T-helper 17 cell (primary cell): ENCODE measurements around the gene UAP1L1. TPM values are rescaled to one million over a fixed set of nuclear protein-coding genes. Genes with fewer than 3 reads are reported as not detected.

ENCODE experiments used
- ATAC-seq: fragments of 150-1000 bp; cut with Tn5 transposase; 2 replicates; pipeline ENCODE4 v1.10.0; 2021; ENCODE audit warnings: mild to moderate bottlenecking, moderate library complexity
- DNase-seq, 3 donors: peaks; one replicate each; pipeline versions ENCODE4 v3.0.0 to v3.0.0-alpha.2; 2020 to 2021
- H3K9me3 ChIP-seq: one replicate; pipeline ENCODE4 v1.7.0; 2013; ENCODE audit warnings: low read length, mild to moderate bottlenecking; ENCODE audit not compliant: control insufficient read depth, poor library complexity, severe bottlenecking
- H3K27ac Mint-ChIP-seq: one replicate; pipeline ENCODE4 v1.8.0; 2022; ENCODE audit warnings: mild to moderate bottlenecking, moderate library complexity, mixed read lengths
- H3K27me3 Mint-ChIP-seq: one replicate; pipeline ENCODE4 v1.8.0; 2022; ENCODE audit warnings: mixed read lengths
- H3K36me3 Mint-ChIP-seq: one replicate; pipeline ENCODE4 v1.8.0; 2022; ENCODE audit warnings: low read depth, mixed read lengths
- H3K4me1 Mint-ChIP-seq: one replicate; pipeline ENCODE4 v1.8.0; 2022; ENCODE audit warnings: mild to moderate bottlenecking, mixed read lengths
- H3K4me3 Mint-ChIP-seq: one replicate; pipeline ENCODE4 v1.8.0; 2022; ENCODE audit warnings: mild to moderate bottlenecking, moderate library complexity, mixed read lengths
- total RNA-seq, 4 donors: library from RNA in 2 of 4; stranded (reverse) in 2 of 4; gene quantifications; one replicate each; pipeline ENCODE4 v1.2.3 and lab custom pipeline; 2022 to 2026

The UAP1L1 gene
- total RNA-seq, 2 donors from 2014 or later: 9.3 to 10.2 TPM

- peak overlapping the region; percentile 85 for H3K27ac Mint-ChIP-seq
- no peaks in the 10 kb centered on the region for H3K27me3 Mint-ChIP-seq
These were observed 41.8 kb upstream of the UAP1L1 start for GRCh38 chr9:137035507-137035834.

GRCh38 chr9:137035937-137036336 is 41.4 kb upstream of the UAP1L1 start:
- Mint-ChIP-seq H3K27me3 (no peaks in the 10 kb centered on the region), H3K27ac (no peak overlapping the region), H3K4me1 (peaks cover 21% of the 10 kb centered on the region), H3K4me3 (no peak overlapping the region), H3K36me3 (no peaks in the 10 kb centered on the region)
- DNase-seq (no peak), ATAC-seq (no peak)
- H3K9me3 ChIP-seq: no peaks in the 10 kb centered on the region

More at GRCh38 chr9:137035507-137035834, 41.8 kb upstream of the UAP1L1 start:
- Mint-ChIP-seq H3K4me3 (peak overlapping the region; percentile 87), H3K4me1 (peaks cover 25% of the 10 kb centered on the region), H3K36me3 (no peaks in the 10 kb centered on the region)
- ATAC-seq (no peak), DNase-seq (no peak)
- H3K9me3 ChIP-seq: no peaks in the 10 kb centered on the region

- Mint-ChIP-seq H3K27ac (no peak overlapping the region), H3K4me3 (no peak overlapping the region), H3K4me1 (peaks cover 19% of the 10 kb centered on the region), H3K27me3 (no peaks in the 10 kb centered on the region), H3K36me3 (no peaks in the 10 kb centered on the region)
- ATAC-seq: no peak
- no peaks in the 10 kb centered on the region for H3K9me3 ChIP-seq
- no peak for DNase-seq
These were observed 40.3 kb upstream of the UAP1L1 start for GRCh38 chr9:137037035-137037434.

- H3K9me3 ChIP-seq: no peaks in the 10 kb centered on the region
- Mint-ChIP-seq H3K36me3 (no peaks in the 10 kb centered on the region), H3K4me1 (peaks cover 19% of the 10 kb centered on the region), H3K27ac (no peak overlapping the region), H3K27me3 (no peaks in the 10 kb centered on the region), H3K4me3 (no peak overlapping the region)
- ATAC-seq (no peak), DNase-seq (no peak)
These were observed 39.8 kb upstream of the UAP1L1 start for GRCh38 chr9:137037483-137037882.

GRCh38 chr9:137038916-137039315 is 38.4 kb upstream of the UAP1L1 start:
- DNase-seq: no peak
- Mint-ChIP-seq H3K4me3 (no peak overlapping the region), H3K27me3 (no peaks in the 10 kb centered on the region), H3K27ac (no peak overlapping the region), H3K36me3 (no peaks in the 10 kb centered on the region), H3K4me1 (peaks cover 15% of the 10 kb centered on the region)
- no peaks in the 10 kb centered on the region for H3K9me3 ChIP-seq
- no peak for ATAC-seq

- H3K9me3 ChIP-seq: no peaks in the 10 kb centered on the region
- no peak overlapping the region for H3K4me3 Mint-ChIP-seq
- no peaks in the 10 kb centered on the region for H3K36me3 Mint-ChIP-seq
- H3K27ac Mint-ChIP-seq: no peak overlapping the region
- DNase-seq (no peak), ATAC-seq (no peak)
- no peaks in the 10 kb centered on the region for H3K27me3 Mint-ChIP-seq
- H3K4me1 Mint-ChIP-seq: peaks cover 15% of the 10 kb centered on the region
These were observed 37.5 kb upstream of the UAP1L1 start for GRCh38 chr9:137039611-137040366.

GRCh38 chr9:137040568-137040967 is 36.7 kb upstream of the UAP1L1 start:
- Mint-ChIP-seq H3K4me3 (no peak overlapping the region), H3K4me1 (peaks cover 11% of the 10 kb centered on the region), H3K27ac (no peak overlapping the region), H3K36me3 (no peaks in the 10 kb centered on the region), H3K27me3 (no peaks in the 10 kb centered on the region)
- no peak for DNase-seq
- no peaks in the 10 kb centered on the region for H3K9me3 ChIP-seq
- ATAC-seq: no peak

- H3K9me3 ChIP-seq: no peaks in the 10 kb centered on the region
- no peak for ATAC-seq
- Mint-ChIP-seq H3K27me3 (no peaks in the 10 kb centered on the region), H3K36me3 (no peaks in the 10 kb centered on the region), H3K27ac (no peak overlapping the region), H3K4me1 (peaks cover 11% of the 10 kb centered on the region), H3K4me3 (no peak overlapping the region)
- no peak for DNase-seq
These were observed 36.2 kb upstream of the UAP1L1 start for GRCh38 chr9:137041124-137041523.

GRCh38 chr9:137042751-137043727 is 34.3 kb upstream of the UAP1L1 start:
- no peaks in the 10 kb centered on the region for H3K9me3 ChIP-seq
- DNase-seq (no peak), ATAC-seq (no peak)
- peaks cover 10% of the 10 kb centered on the region for H3K27me3 Mint-ChIP-seq
- peaks cover 15% of the 10 kb centered on the region for H3K4me1 Mint-ChIP-seq
- H3K4me3 Mint-ChIP-seq: peak overlapping the region; percentile 21
- no peaks in the 10 kb centered on the region for H3K36me3 Mint-ChIP-seq
- H3K27ac Mint-ChIP-seq: no peak overlapping the region

- no peak overlapping the region for H3K27ac Mint-ChIP-seq
- H3K27me3 Mint-ChIP-seq: peaks cover 10% of the 10 kb centered on the region
- no peaks in the 10 kb centered on the region for H3K36me3 Mint-ChIP-seq
These were observed 33.3 kb upstream of the UAP1L1 start for GRCh38 chr9:137044037-137044436.

GRCh38 chr9:137044502-137045177 is 32.7 kb upstream of the UAP1L1 start:
- peaks cover 14% of the 10 kb centered on the region for H3K27me3 Mint-ChIP-seq
- H3K9me3 ChIP-seq: no peaks in the 10 kb centered on the region
- peak overlapping the region; percentile 84 for H3K27ac Mint-ChIP-seq
- DNase-seq (no peak), ATAC-seq (peak; percentile 4)
- peaks cover 16% of the 10 kb centered on the region for H3K4me1 Mint-ChIP-seq
- peak overlapping the region; percentile 90 for H3K4me3 Mint-ChIP-seq
- H3K36me3 Mint-ChIP-seq: no peaks in the 10 kb centered on the region

More at GRCh38 chr9:137044037-137044436, 33.3 kb upstream of the UAP1L1 start:
- no peak for ATAC-seq
- H3K4me3 Mint-ChIP-seq: peak overlapping the region; percentile 90
- H3K4me1 Mint-ChIP-seq: peaks cover 13% of the 10 kb centered on the region
- DNase-seq: no peak
- no peaks in the 10 kb centered on the region for H3K9me3 ChIP-seq

GRCh38 chr9:137045294-137046087 is 31.8 kb upstream of the UAP1L1 start:
- peaks cover 18% of the 10 kb centered on the region for H3K4me1 Mint-ChIP-seq

More at GRCh38 chr9:137045294-137046087, 31.8 kb upstream of the UAP1L1 start:
- H3K36me3 Mint-ChIP-seq: no peaks in the 10 kb centered on the region
- peak overlapping the region; percentile 84 for H3K27ac Mint-ChIP-seq
- H3K4me3 Mint-ChIP-seq: peak overlapping the region; percentile 90
- peak; percentile 39 for ATAC-seq
- no peaks in the 10 kb centered on the region for H3K9me3 ChIP-seq
- DNase-seq: no peak
- peaks cover 17% of the 10 kb centered on the region for H3K27me3 Mint-ChIP-seq
